OCI-LY7 (cell line): Measurements from ENCODE around the gene NOBOX. TPM values are rescaled to one million over a fixed set of nuclear protein-coding genes. Genes with fewer than 3 reads are reported as not detected.

ENCODE experiments used
- BruUV-seq: library from RNA; stranded (reverse); fragments of 400-500 nt; replicated peaks from 2 replicates; lab custom pipeline; 2021; lab: Mats Ljungman, UMichigan
- CTCF ChIA-PET: fragments of 300-600 bp; sonication (Branson Sonifier 250); formaldehyde crosslinking; loops from one replicate; lab custom pipeline; 2022; ENCODE audit warnings: antibody characterized with exemption; ENCODE audit not compliant: unreplicated experiment; lab: Charles Lee
- POLR2A ChIA-PET: fragments of 300-600 bp; sonication (Branson Sonifier 250); formaldehyde crosslinking; loops from one replicate; lab custom pipeline; 2022; ENCODE audit warnings: antibody characterized with exemption; lab: Charles Lee
- DNase-seq: peaks from one replicate; pipeline ENCODE4 v3.0.0-alpha.2; 2015; ENCODE audit warnings: low spot score
- H2AFZ ChIP-seq: fragments of 200-600 bp; sonication (generic), shearing (Covaris generic); 2 replicates; pipeline ENCODE4 v1.6.1; 2014; ENCODE audit warnings: mild to moderate bottlenecking, antibody characterized with exemption, low read length, moderate library complexity
- H3K27ac ChIP-seq: fragments of 200-600 bp; sonication (generic); 2 replicates; pipeline ENCODE4 v1.5.1; 2014; ENCODE audit warnings: mixed run types, low read depth, mild to moderate bottlenecking, moderate library complexity, low read length, inconsistent platforms; ENCODE audit not compliant: poor library complexity, severe bottlenecking
- H3K36me3 ChIP-seq: fragments of 200-600 bp; sonication (generic); 2 replicates; pipeline ENCODE4 v1.6.1; 2014; ENCODE audit warnings: mild to moderate bottlenecking, antibody characterized with exemption, low read length, moderate library complexity, mixed read lengths; ENCODE audit not compliant: insufficient read depth
- H3K4me1 ChIP-seq: fragments of 200-600 bp; sonication (generic); 2 replicates; pipeline ENCODE4 v1.5.1; 2014; ENCODE audit warnings: mild to moderate bottlenecking, low read length; ENCODE audit not compliant: insufficient read depth, poor library complexity, severe bottlenecking
- H3K4me2 ChIP-seq: fragments of 200-600 bp; sonication (generic); 2 replicates; pipeline ENCODE4 v1.6.1; 2014; ENCODE audit warnings: mild to moderate bottlenecking, low read length
- H3K4me3 ChIP-seq: fragments of 200-600 bp; sonication (generic); 2 replicates; pipeline ENCODE4 v1.5.1; 2014; ENCODE audit warnings: mild to moderate bottlenecking, low read depth, low read length; ENCODE audit not compliant: poor library complexity, severe bottlenecking
- H3K79me2 ChIP-seq: fragments of 200-600 bp; sonication (generic); 2 replicates; pipeline ENCODE4 v1.6.1; 2016; ENCODE audit warnings: low read depth, mild to moderate bottlenecking, low read length, moderate library complexity, mixed read lengths; ENCODE audit not compliant: insufficient read depth
- H3K9me2 ChIP-seq: fragments of 200-600 bp; sonication (generic); 2 replicates; pipeline ENCODE4 v1.6.1; 2016; ENCODE audit warnings: mild to moderate bottlenecking, low read length, mixed read lengths; ENCODE audit not compliant: insufficient read depth
- H3K9me3 ChIP-seq: fragments of 200-600 bp; sonication (generic); 2 replicates; pipeline ENCODE4 v1.6.1; 2014; ENCODE audit warnings: mild to moderate bottlenecking, mixed run types, low read length, mixed read lengths
- H4K20me1 ChIP-seq: fragments of 200-600 bp; sonication (generic); 2 replicates; pipeline ENCODE4 v1.6.1; 2014; ENCODE audit warnings: mild to moderate bottlenecking, antibody characterized with exemption, low read length, moderate library complexity, mixed read lengths; ENCODE audit not compliant: insufficient read depth
- EZH2phosphoT487 ChIP-seq: fragments of 200-600 bp; sonication (generic); IDR thresholded peaks from 2 replicates; pipeline ENCODE4 v1.6.1; 2018; ENCODE audit warnings: low read depth, borderline replicate concordance, mild to moderate bottlenecking, mixed run types, antibody characterized with exemption, low read length, moderate library complexity, mixed read lengths
- intact Hi-C: fragments of 100-400 bp; cut with micrococcal nuclease; formaldehyde crosslinking; loops from one replicate; pipeline ENCODE4 v1.10.0; 2022; ENCODE audit not compliant: unreplicated experiment
- total RNA-seq, 2 experiments: library from RNA; depleted of rRNA in 1 of 2; stranded (reverse); fragments of >200 nt in 1 of 2; shearing (Covaris generic) in 1 of 2; gene quantifications; 2 replicates each; pipeline ENCODE4 v1.2.3, GENCODE V29; 2014 to 2022
- TF ChIP-seq, protein P1 (sequence below): fragments of 200-600 bp; sonication (generic); conservative IDR thresholded peaks from 2 replicates; pipeline ENCODE4 v1.5.1; 2014; ENCODE audit warnings: mild to moderate bottlenecking, antibody characterized with exemption, low read length, moderate library complexity, mixed read lengths

The NOBOX gene
- total RNA-seq, 2 experiments from 2014 or later: not detected

DNA sequence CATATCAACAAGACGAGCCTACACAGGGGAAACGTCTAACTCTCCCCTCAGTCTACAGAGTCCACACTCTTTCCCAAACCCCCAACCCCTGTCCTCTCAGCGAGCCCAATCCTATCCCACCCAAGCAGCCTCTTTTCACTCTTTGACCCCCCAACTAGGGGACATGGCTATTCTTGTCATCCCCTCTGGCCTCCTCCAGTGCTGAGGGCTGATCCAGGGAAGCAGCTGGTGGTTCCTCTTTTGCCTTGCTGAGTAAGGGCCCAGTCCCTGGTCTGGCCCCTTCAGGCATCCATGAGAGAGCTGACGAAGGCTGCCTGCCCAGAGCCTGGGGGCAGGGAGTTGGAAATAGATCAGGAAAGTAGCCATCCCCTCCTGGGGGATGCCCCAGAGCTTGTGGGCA, 6.4 kb downstream of the NOBOX start:
- no TSS peak for BruUV-seq

DNA sequence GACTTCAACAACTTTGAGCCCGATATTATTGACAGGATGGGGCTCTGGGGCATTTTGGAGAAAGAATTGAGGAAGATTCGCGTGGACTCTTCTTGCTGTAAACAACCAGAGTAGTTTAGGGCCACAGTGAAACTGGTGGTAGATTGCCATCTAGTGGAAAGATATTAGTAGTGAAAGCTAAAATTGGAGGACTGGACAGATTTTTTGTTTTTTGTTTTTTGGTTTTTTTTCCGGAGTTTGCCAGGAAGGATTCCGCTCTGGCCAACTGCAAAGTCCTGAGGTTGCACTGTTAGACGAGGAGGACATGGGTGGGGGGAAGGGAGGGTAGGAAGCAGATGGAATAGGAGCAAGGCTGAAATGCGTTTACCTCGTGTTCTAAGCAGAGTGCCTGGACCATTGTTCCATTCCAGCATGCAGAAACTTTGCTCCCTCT, 11.7 kb downstream of the NOBOX start:
- H3K9me2 ChIP-seq: no peaks in the 10 kb centered on the region
- H3K4me3 ChIP-seq: no peak overlapping the region
- no peaks in the 10 kb centered on the region for H4K20me1 ChIP-seq
- TF ChIP-seq, protein P1, sequence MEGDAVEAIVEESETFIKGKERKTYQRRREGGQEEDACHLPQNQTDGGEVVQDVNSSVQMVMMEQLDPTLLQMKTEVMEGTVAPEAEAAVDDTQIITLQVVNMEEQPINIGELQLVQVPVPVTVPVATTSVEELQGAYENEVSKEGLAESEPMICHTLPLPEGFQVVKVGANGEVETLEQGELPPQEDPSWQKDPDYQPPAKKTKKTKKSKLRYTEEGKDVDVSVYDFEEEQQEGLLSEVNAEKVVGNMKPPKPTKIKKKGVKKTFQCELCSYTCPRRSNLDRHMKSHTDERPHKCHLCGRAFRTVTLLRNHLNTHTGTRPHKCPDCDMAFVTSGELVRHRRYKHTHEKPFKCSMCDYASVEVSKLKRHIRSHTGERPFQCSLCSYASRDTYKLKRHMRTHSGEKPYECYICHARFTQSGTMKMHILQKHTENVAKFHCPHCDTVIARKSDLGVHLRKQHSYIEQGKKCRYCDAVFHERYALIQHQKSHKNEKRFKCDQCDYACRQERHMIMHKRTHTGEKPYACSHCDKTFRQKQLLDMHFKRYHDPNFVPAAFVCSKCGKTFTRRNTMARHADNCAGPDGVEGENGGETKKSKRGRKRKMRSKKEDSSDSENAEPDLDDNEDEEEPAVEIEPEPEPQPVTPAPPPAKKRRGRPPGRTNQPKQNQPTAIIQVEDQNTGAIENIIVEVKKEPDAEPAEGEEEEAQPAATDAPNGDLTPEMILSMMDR: peak; percentile 81
- no peak for TF ChIP-seq EZH2phosphoT487
- intact Hi-C loops: no loop called here
- no TSS peak for BruUV-seq
- H3K4me2 ChIP-seq: no peak overlapping the region
- no peaks in the 10 kb centered on the region for H3K4me1 ChIP-seq
- CTCF ChIA-PET: no interaction called here
- no peak overlapping the region for H3K27ac ChIP-seq
- no peaks in the 10 kb centered on the region for H3K79me2 ChIP-seq
- H3K9me3 ChIP-seq: no peaks in the 10 kb centered on the region
- H3K36me3 ChIP-seq: no peaks in the 10 kb centered on the region
- peak; percentile 58 for DNase-seq
- POLR2A ChIA-PET: interaction anchor here (0.7 kb wide), 2 partner anchors 624 to 880 kb away, joined by 3 to 7 read pairs; no protein-coding TSS in a partner anchor
- no peak overlapping the region for H2AFZ ChIP-seq

More for the DNA sequence above, 6.4 kb downstream of the NOBOX start:
- intact Hi-C loops: no loop called here
- TF ChIP-seq, protein P1: no peak
- TF ChIP-seq EZH2phosphoT487: no peak
- Histone ChIP-seq H3K79me2 (no peaks in the 10 kb centered on the region), H3K9me2 (no peaks in the 10 kb centered on the region), H3K4me1 (no peaks in the 10 kb centered on the region), H3K36me3 (no peaks in the 10 kb centered on the region), H4K20me1 (no peaks in the 10 kb centered on the region), H2AFZ (no peak overlapping the region), H3K9me3 (no peaks in the 10 kb centered on the region), H3K4me3 (no peak overlapping the region), H3K4me2 (no peak overlapping the region), H3K27ac (no peak overlapping the region)
- no peak for DNase-seq
- POLR2A ChIA-PET: no interaction called here
- CTCF ChIA-PET: no interaction called here

DNA sequence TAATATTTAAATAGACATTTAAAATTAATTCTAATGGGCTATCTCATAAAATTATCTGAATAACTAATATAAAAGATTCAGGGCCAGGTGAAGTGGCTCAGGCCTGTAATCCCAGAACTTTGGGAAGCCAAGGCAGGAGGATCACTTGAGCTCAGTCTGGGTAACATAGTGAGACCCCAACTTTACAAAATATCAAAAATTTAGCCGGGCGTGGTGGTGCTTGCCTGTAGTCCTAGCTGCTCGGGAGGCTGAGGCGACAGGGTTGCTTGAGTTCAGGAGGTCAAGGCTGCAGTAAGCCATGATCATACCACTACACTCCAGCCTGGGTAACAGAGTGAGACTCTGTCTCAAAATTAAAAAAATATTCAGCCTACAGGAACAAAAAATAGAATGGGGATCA, 12.5 kb downstream of the NOBOX start:
- CTCF ChIA-PET: no interaction called here
- no peak overlapping the region for H2AFZ ChIP-seq
- POLR2A ChIA-PET: no interaction called here
- no TSS peak for BruUV-seq
- no peak for TF ChIP-seq EZH2phosphoT487
- TF ChIP-seq, protein P1: no peak
- no peaks in the 10 kb centered on the region for H4K20me1 ChIP-seq
- no peaks in the 10 kb centered on the region for H3K9me2 ChIP-seq
- no peaks in the 10 kb centered on the region for H3K9me3 ChIP-seq
- H3K4me3 ChIP-seq: no peak overlapping the region
- H3K4me2 ChIP-seq: no peak overlapping the region
- intact Hi-C loops: no loop called here
- no peaks in the 10 kb centered on the region for H3K79me2 ChIP-seq
- no peaks in the 10 kb centered on the region for H3K4me1 ChIP-seq
- H3K27ac ChIP-seq: no peak overlapping the region
- H3K36me3 ChIP-seq: no peaks in the 10 kb centered on the region
- no peak for DNase-seq
